Vagina (tissue), 2 donors: ENCODE data around the gene PDE4DIP.
"Not testable (repeated sequence)": the region's sequence is repeated elsewhere in the genome, so short reads cannot be mapped to it uniquely, and the experiment has no call there.

ENCODE experiments used
- CTCF ChIP-seq, 3 experiments: fragments of 450-650 bp in 2 of 3; fragments of 200-600 bp in 1 of 3; sonication (generic) in 1 of 3; IDR thresholded peaks; one replicate each; pipeline ENCODE4 v1.5.1; 2017 to 2019; ENCODE audit warnings: antibody characterized with exemption in 3 of 3, mild to moderate bottlenecking in 2 of 3, moderate library complexity in 2 of 3
- POLR2A ChIP-seq, 2 donors: fragments of 450-650 bp; IDR thresholded peaks; one replicate each; pipeline ENCODE4 v1.6.1; 2017; ENCODE audit warnings: antibody characterized with exemption in 2 of 2, mild to moderate bottlenecking in 2 of 2, moderate library complexity in 2 of 2

GRCh38 chr1:148886293-148886692 lies 42.1 kb downstream of the PDE4DIP start:
- not testable (repeated sequence) for TF ChIP-seq POLR2A, CTCF (IDR thresholded peaks at IDR 0.05)
